ENCODE measurements around the gene ZC3H13. TPM values are rescaled to one million over a fixed set of nuclear protein-coding genes. Genes with fewer than 3 reads are reported as not detected.

The ZC3H13 gene
- total RNA-seq, 1 experiment from 2014 or later, result 61.9 TPM

DNA sequence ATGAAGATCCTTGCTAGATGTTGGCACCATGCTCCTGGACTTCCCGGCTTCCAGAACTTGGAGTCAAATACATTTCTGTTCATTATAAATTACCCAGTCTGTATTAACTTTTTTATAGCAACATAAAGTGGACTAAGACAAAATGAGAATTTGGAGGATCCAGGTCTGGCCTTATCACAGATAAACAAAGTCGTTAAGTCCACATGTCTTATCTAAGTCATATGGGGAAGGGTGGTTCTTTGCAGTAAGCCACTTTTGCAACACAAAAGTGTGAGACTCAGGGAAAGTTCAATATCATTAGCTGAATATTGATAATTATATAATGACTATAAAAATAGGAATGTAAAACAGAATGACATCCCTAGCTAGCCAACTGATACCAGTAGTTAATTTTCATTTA, 109.4 kb downstream of the ZC3H13 start:
- Mint-ChIP-seq H3K9me3 (no peaks in the 10 kb centered on the region), H3K4me3 (no peak overlapping the region), H3K4me1 (no peaks in the 10 kb centered on the region), H3K27ac (no peak overlapping the region), H3K36me3 (ENCODE audit: insufficient read depth in 1 of 3, low read depth in 3 of 3) (0 out of 7 replicates have a peak, but pooled peaks cover 0 to 1% (median 0%) of the 10 kb centered on the region in 3 experiments), H3K27me3 (ENCODE audit: low read depth) (no peaks in the 10 kb centered on the region; the same call in 1 of the 2 replicates)
- no peak overlapping the region for H4K91ac ChIP-seq (ENCODE audit: insufficient read length, low read depth, low read length)
- H3K18ac ChIP-seq (ENCODE audit: insufficient read length, low read depth, low read length), result no peak overlapping the region
- H3K56ac ChIP-seq (ENCODE audit: insufficient read length, low read depth, low read length), result no peak overlapping the region
- H2BK5ac ChIP-seq (ENCODE audit: insufficient read length, low read length), result no peak overlapping the region
- H4K20me1 ChIP-seq (ENCODE audit: control insufficient read depth, insufficient read depth, insufficient read length), result no peaks in the 10 kb centered on the region
- H3K79me1 ChIP-seq (ENCODE audit: insufficient read depth, low read depth, low read length, poor library complexity, severe bottlenecking), result no peaks in the 10 kb centered on the region
- no peaks in the 10 kb centered on the region for H3K4me1 ChIP-seq (ENCODE audit: insufficient read depth, low read length)
- no peaks in the 10 kb centered on the region for H3K79me2 ChIP-seq (ENCODE audit: insufficient read depth, low read length)
- H2AK5ac ChIP-seq (ENCODE audit: insufficient read length, low read length), result no peak overlapping the region
- H2BK120ac ChIP-seq (ENCODE audit: low read depth, low read length, poor library complexity, severe bottlenecking), result no peak overlapping the region
- DNase-seq, result no peak
- no peaks in the 10 kb centered on the region for H3K27me3 ChIP-seq (ENCODE audit: insufficient read depth, low read length)
- H2BK15ac ChIP-seq (ENCODE audit: low read depth, low read length), result no peak overlapping the region
- no peak overlapping the region for H2BK12ac ChIP-seq (ENCODE audit: insufficient read length, low read depth, low read length)
- H3K9ac ChIP-seq (ENCODE audit: extremely low read depth, insufficient read length, low read length), result no peak overlapping the region
- no peak overlapping the region for H3K4me2 ChIP-seq (ENCODE audit: insufficient read depth, insufficient read length, low read length)
- no peaks in the 10 kb centered on the region for H3K9me3 ChIP-seq (ENCODE audit: control insufficient read depth, low read depth, low read length)
- H3K4ac ChIP-seq (ENCODE audit: low read depth, low read length), result no peak overlapping the region
- no CpG with 5 or more reads among the region's 2 CpGs for WGBS (ENCODE audit: extremely low coverage, insufficient read length, low lambda C conversion rate)
- H3K23me2 ChIP-seq (ENCODE audit: insufficient read length, low read depth, low read length, poor library complexity, severe bottlenecking), result no peaks in the 10 kb centered on the region
- H2BK20ac ChIP-seq (ENCODE audit: low read depth, low read length, poor library complexity, severe bottlenecking), result no peak overlapping the region
- no peak overlapping the region for H3T11ph ChIP-seq (ENCODE audit: low read length)
- no peak overlapping the region for H2AFZ ChIP-seq (ENCODE audit: low read length)
- no peak overlapping the region for H4K5ac ChIP-seq (ENCODE audit: insufficient read length, low read depth, low read length)
- H3K23ac ChIP-seq (ENCODE audit: insufficient read length, low read depth, low read length), result no peak overlapping the region
- TF ChIP-seq, protein P1, sequence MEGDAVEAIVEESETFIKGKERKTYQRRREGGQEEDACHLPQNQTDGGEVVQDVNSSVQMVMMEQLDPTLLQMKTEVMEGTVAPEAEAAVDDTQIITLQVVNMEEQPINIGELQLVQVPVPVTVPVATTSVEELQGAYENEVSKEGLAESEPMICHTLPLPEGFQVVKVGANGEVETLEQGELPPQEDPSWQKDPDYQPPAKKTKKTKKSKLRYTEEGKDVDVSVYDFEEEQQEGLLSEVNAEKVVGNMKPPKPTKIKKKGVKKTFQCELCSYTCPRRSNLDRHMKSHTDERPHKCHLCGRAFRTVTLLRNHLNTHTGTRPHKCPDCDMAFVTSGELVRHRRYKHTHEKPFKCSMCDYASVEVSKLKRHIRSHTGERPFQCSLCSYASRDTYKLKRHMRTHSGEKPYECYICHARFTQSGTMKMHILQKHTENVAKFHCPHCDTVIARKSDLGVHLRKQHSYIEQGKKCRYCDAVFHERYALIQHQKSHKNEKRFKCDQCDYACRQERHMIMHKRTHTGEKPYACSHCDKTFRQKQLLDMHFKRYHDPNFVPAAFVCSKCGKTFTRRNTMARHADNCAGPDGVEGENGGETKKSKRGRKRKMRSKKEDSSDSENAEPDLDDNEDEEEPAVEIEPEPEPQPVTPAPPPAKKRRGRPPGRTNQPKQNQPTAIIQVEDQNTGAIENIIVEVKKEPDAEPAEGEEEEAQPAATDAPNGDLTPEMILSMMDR (conservative IDR thresholded peaks at IDR 0.05), result no peak
- H3K27ac ChIP-seq (ENCODE audit: insufficient read length, low read depth, low read length), result no peak overlapping the region
- H4K8ac ChIP-seq (replicated peaks; ENCODE audit: insufficient read length, low read depth, low read length), result no peak overlapping the region
- H3K14ac ChIP-seq (ENCODE audit: insufficient read depth, low read length), result no peak overlapping the region

Data from H9 (cell line).